GM12864 (cell line): ENCODE results near the gene HJURP.

ENCODE experiments used
- DNase-seq: peaks from one replicate; pipeline ENCODE4 v3.0.0-alpha.2; 2011; ENCODE audit warnings: low read depth
- H3K4me3 ChIP-seq: 2 replicates; pipeline ENCODE4 v1.5.1; 2011; ENCODE audit warnings: mild to moderate bottlenecking, low read depth, low read length, control low read depth
- CTCF ChIP-seq: IDR thresholded peaks from 2 replicates; pipeline ENCODE4 v1.5.1; 2011; ENCODE audit warnings: low read depth, mild to moderate bottlenecking, moderate library complexity, low read length, control low read depth, inconsistent platforms; ENCODE audit errors: missing control alignments

HJURP gene

GRCh38 chr2:233830111-233830802 lies 24.1 kb downstream of the HJURP start:
- no peak overlapping the region for H3K4me3 ChIP-seq
- no peak for TF ChIP-seq CTCF
- no peak for DNase-seq

GRCh38 chr2:233829193-233830110 lies 24.9 kb downstream of the HJURP start:
- no peak overlapping the region for H3K4me3 ChIP-seq
- TF ChIP-seq CTCF, result no peak
- DNase-seq, result no peak

GRCh38 chr2:233828546-233829192 lies 25.7 kb downstream of the HJURP start:
- no peak overlapping the region for H3K4me3 ChIP-seq
- DNase-seq, result no peak
- no peak for TF ChIP-seq CTCF

GRCh38 chr2:233824373-233824772 lies 30.0 kb downstream of the HJURP start:
- no peak for TF ChIP-seq CTCF
- H3K4me3 ChIP-seq, result no peak overlapping the region

GRCh38 chr2:233823731-233824121 lies 30.6 kb downstream of the HJURP start:
- no peak overlapping the region for H3K4me3 ChIP-seq

More at GRCh38 chr2:233824373-233824772, 30.0 kb downstream of the HJURP start:
- no peak for DNase-seq

More at GRCh38 chr2:233823731-233824121, 30.6 kb downstream of the HJURP start:
- no peak for DNase-seq
- TF ChIP-seq CTCF, result no peak
